DMS53 treated with DMSO at 0.1 percent for 48 hours (cell line): ENCODE measurements around the gene IL10.
A peak's percentile ranks its signal among the peaks of the same experiment; 100 is the strongest.
"Not testable (repeated sequence)": the region's sequence is repeated elsewhere in the genome, so short reads cannot be mapped to it uniquely, and the experiment has no call there.

Source experiments
- DNase-seq: peaks from one replicate; lab custom pipeline; 2025; ENCODE audit not compliant: unreplicated experiment; lab: John Stamatoyannopoulos, UW

IL10 gene

GRCh38 chr1:206768472-206769303 is 3.6 kb downstream of the IL10 start:
- no peak for DNase-seq

GRCh38 chr1:206766251-206766856 is 5.9 kb downstream of the IL10 start:
- DNase-seq, result peak; percentile 67

GRCh38 chr1:206765771-206766170 is 6.5 kb downstream of the IL10 start:
- DNase-seq, result not testable (repeated sequence)

- not testable (repeated sequence) for DNase-seq
Observed at GRCh38 chr1:206762741-206763364, 9.4 kb downstream of the IL10 start.

- DNase-seq, result no peak
Observed at GRCh38 chr1:206761159-206761768, 11.0 kb downstream of the IL10 start.

GRCh38 chr1:206760590-206760989 is 11.7 kb downstream of the IL10 start:
- no peak for DNase-seq

- DNase-seq, result no peak
Observed at GRCh38 chr1:206757524-206758266, 14.6 kb downstream of the IL10 start.

GRCh38 chr1:206754011-206754410 is 18.3 kb downstream of the IL10 start:
- DNase-seq, result no peak

GRCh38 chr1:206753141-206753540 is 19.2 kb downstream of the IL10 start:
- no peak for DNase-seq

GRCh38 chr1:206752481-206752880 is 19.8 kb downstream of the IL10 start:
- DNase-seq, result no peak

- DNase-seq, result no peak
Observed at GRCh38 chr1:206751891-206752290, 20.4 kb downstream of the IL10 start.

- DNase-seq, result no peak
Observed at GRCh38 chr1:206748348-206749030, 23.8 kb downstream of the IL10 start.

GRCh38 chr1:206745301-206745700 is 27.0 kb downstream of the IL10 start:
- DNase-seq, result no peak

GRCh38 chr1:206744683-206745082 is 27.6 kb downstream of the IL10 start:
- DNase-seq, result no peak

GRCh38 chr1:206742719-206743383 is 29.4 kb downstream of the IL10 start:
- DNase-seq, result no peak

GRCh38 chr1:206741142-206741701 is 31.1 kb downstream of the IL10 start:
- no peak for DNase-seq

GRCh38 chr1:206739411-206740076 is 32.8 kb downstream of the IL10 start:
- no peak for DNase-seq

- no peak for DNase-seq
Observed at GRCh38 chr1:206738370-206739366, 33.6 kb downstream of the IL10 start.
